Chondrocyte (in vitro differentiated cells): ENCODE data around the gene COL4A4. TPM values are rescaled to one million over a fixed set of nuclear protein-coding genes. Genes with fewer than 3 reads are reported as not detected.

Source experiments
- DNase-seq: peaks from one replicate; pipeline ENCODE4 v3.0.0; 2021; ENCODE audit warnings: mixed read lengths, low spot score
- H3K27ac Mint-ChIP-seq: one replicate; pipeline ENCODE4 v1.8.0; 2021; ENCODE audit warnings: mild to moderate bottlenecking, moderate library complexity, mixed read lengths; ENCODE audit not compliant: unreplicated experiment
- H3K27me3 Mint-ChIP-seq: 2 replicates; pipeline ENCODE4 v1.8.0; 2021; ENCODE audit warnings: low read depth, mixed read lengths
- H3K36me3 Mint-ChIP-seq: 2 replicates; pipeline ENCODE4 v1.8.0; 2021; ENCODE audit warnings: low read depth, mixed read lengths
- H3K4me1 Mint-ChIP-seq: 2 replicates; pipeline ENCODE4 v1.8.0; 2021; ENCODE audit warnings: low read depth, mild to moderate bottlenecking, mixed read lengths
- H3K4me3 Mint-ChIP-seq: one replicate; pipeline ENCODE4 v1.8.0; 2021; ENCODE audit warnings: mild to moderate bottlenecking, moderate library complexity, mixed read lengths; ENCODE audit not compliant: unreplicated experiment
- H3K9me3 Mint-ChIP-seq: 2 replicates; pipeline ENCODE4 v1.8.0; 2021; ENCODE audit warnings: low read depth, mixed read lengths
- CTCF ChIP-seq: fragments of 200-600 bp; sonication (generic); IDR thresholded peaks from 2 replicates; pipeline ENCODE4 v1.5.0; 2021; ENCODE audit warnings: antibody characterized with exemption, mild to moderate bottlenecking, moderate library complexity
- total RNA-seq: library from RNA; stranded (reverse); gene quantifications from 3 replicates; pipeline ENCODE4 v1.2.1, GENCODE V29; 2021

COL4A4 gene
- total RNA-seq, 1 donor from 2014 or later, result 7.3 TPM

GRCh38 chr2:227118353-227118752 is 45.7 kb downstream of the COL4A4 start:
- TF ChIP-seq CTCF, result no peak
- no peak overlapping the region for H3K4me3 Mint-ChIP-seq
- H3K27me3 Mint-ChIP-seq, result no peaks in the 10 kb centered on the region
- no peaks in the 10 kb centered on the region for H3K4me1 Mint-ChIP-seq
- H3K9me3 Mint-ChIP-seq, result no peaks in the 10 kb centered on the region
- no peaks in the 10 kb centered on the region for H3K36me3 Mint-ChIP-seq
- no peak overlapping the region for H3K27ac Mint-ChIP-seq
- DNase-seq, result no peak

- no peak overlapping the region for H3K4me3 Mint-ChIP-seq
- no peaks in the 10 kb centered on the region for H3K36me3 Mint-ChIP-seq
- no peak for DNase-seq
- no peak overlapping the region for H3K27ac Mint-ChIP-seq
- no peaks in the 10 kb centered on the region for H3K9me3 Mint-ChIP-seq
- H3K4me1 Mint-ChIP-seq, result no peaks in the 10 kb centered on the region
- TF ChIP-seq CTCF, result no peak
- no peaks in the 10 kb centered on the region for H3K27me3 Mint-ChIP-seq
These were observed 46.2 kb downstream of the COL4A4 start for GRCh38 chr2:227117852-227118251.

- TF ChIP-seq CTCF, result no peak
- Mint-ChIP-seq H3K27me3 (no peaks in the 10 kb centered on the region), H3K9me3 (no peaks in the 10 kb centered on the region), H3K36me3 (no peaks in the 10 kb centered on the region), H3K4me3 (no peak overlapping the region), H3K4me1 (no peaks in the 10 kb centered on the region), H3K27ac (no peak overlapping the region)
- no peak for DNase-seq
These were observed 47.0 kb downstream of the COL4A4 start for GRCh38 chr2:227117027-227117426.

- Mint-ChIP-seq H3K9me3 (no peaks in the 10 kb centered on the region), H3K27me3 (no peaks in the 10 kb centered on the region), H3K27ac (no peak overlapping the region), H3K36me3 (no peaks in the 10 kb centered on the region), H3K4me3 (no peak overlapping the region), H3K4me1 (no peaks in the 10 kb centered on the region)
- no peak for DNase-seq
- no peak for TF ChIP-seq CTCF
These were observed 48.2 kb downstream of the COL4A4 start for GRCh38 chr2:227115761-227116160.

GRCh38 chr2:227106845-227107759 is 56.9 kb downstream of the COL4A4 start:
- peak; percentile 92 for TF ChIP-seq CTCF
- H3K9me3 Mint-ChIP-seq, result no peaks in the 10 kb centered on the region
- no peak for DNase-seq
- no peaks in the 10 kb centered on the region for H3K27me3 Mint-ChIP-seq
- no peak overlapping the region for H3K27ac Mint-ChIP-seq
- no peaks in the 10 kb centered on the region for H3K4me1 Mint-ChIP-seq
- no peak overlapping the region for H3K4me3 Mint-ChIP-seq
- H3K36me3 Mint-ChIP-seq, result peaks cover 2% of the 10 kb centered on the region
